Measurements from ENCODE around the gene SLCO3A1.

SLCO3A1 gene

DNA sequence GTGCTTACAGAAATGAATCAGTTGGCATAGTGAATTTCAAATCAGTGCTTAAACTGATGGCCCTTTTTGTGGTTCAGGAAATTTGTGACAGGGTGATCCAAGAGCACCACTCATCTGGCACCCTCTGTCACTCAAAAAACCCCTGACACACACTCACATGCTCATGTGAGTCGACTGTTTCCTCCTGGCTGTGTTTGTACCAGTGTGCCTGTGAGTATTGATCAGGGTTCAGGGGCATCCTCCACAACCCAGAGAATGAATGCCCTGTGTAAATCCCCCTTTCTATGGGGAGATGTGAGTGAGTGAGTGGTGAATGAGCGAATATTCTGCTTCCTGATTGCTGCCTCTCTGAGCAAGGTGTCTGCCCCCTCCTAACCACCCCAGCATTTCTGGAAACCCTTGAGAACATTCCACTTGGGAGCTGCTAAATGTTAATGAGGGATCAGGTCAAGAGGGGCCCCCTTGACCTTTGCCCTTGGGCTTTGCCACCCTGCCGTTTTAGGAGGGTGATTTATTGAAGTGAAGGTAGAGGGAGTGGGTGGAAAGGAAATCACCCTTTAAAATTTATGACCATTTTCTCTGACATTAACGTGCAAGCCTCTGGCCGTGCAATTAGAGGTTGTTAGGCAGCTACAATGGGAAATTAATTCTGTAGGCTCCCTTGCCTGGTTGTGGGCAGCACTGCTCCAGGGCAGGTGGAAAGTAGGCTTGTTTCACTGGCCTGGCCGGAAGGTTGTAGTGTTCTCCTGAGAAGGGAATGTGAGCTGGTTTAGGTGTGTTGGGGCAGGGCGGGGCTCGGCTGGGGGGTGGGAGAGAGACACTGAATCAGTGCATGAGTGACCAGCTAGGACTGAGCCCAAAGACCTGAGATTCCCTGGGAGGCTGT lies 87.2 kb downstream of the SLCO3A1 start:
- H3K9me3 Mint-ChIP-seq = no peaks in the 10 kb centered on the region
- peak overlapping the region; percentile 53 for H3K27ac Mint-ChIP-seq
- no peak overlapping the region for H3K4me3 Mint-ChIP-seq
- no peaks in the 10 kb centered on the region for H3K36me3 Mint-ChIP-seq (ENCODE audit: low read depth)
- no peaks in the 10 kb centered on the region for H3K27me3 Mint-ChIP-seq
- DNase-seq (no peak), ATAC-seq (peak; percentile 70)
- H3K4me1 Mint-ChIP-seq = peaks cover 30% of the 10 kb centered on the region

DNA sequence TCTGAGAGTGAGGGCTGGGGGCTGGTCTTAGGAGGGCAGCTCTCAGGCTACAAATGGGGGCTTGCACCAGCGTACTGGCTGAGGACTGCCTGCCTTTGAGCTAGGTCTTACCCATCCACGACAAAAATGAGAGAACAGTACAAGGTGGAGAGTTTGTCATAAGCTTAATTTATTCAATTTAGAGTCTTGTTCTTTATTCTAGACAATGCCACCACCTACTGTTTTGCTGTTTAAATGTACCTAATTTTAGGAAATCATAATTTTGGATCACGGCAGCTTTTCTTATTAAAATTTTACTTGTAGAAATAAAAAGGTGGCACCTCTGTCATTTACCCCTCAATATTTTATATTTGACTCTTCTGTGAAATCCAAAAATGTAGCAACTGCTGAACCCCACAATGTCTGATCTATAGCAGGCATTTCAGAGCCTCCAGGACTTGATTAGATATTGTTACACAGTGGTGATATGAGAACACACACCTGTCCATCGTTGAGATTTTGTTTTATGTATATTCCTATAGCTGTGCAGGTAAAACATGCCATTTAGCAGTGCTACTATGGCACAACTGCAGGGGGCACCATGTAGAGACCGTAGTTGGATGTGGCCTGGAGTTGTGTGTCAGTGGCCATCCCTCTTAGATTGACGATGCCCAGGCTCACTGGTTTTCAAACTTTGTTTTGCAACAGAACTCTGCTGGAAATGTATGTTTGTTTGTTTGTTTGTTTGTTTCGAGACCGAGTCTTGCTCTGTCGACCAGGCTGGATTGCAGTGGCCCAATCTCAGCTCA lies 88.6 kb downstream of the SLCO3A1 start:
- DNase-seq (no peak), ATAC-seq (no peak)
- Mint-ChIP-seq H3K36me3 (ENCODE audit: low read depth) (no peaks in the 10 kb centered on the region), H3K9me3 (no peaks in the 10 kb centered on the region), H3K4me1 (peaks cover 31% of the 10 kb centered on the region), H3K4me3 (no peak overlapping the region), H3K27ac (no peak overlapping the region), H3K27me3 (no peaks in the 10 kb centered on the region)

DNA sequence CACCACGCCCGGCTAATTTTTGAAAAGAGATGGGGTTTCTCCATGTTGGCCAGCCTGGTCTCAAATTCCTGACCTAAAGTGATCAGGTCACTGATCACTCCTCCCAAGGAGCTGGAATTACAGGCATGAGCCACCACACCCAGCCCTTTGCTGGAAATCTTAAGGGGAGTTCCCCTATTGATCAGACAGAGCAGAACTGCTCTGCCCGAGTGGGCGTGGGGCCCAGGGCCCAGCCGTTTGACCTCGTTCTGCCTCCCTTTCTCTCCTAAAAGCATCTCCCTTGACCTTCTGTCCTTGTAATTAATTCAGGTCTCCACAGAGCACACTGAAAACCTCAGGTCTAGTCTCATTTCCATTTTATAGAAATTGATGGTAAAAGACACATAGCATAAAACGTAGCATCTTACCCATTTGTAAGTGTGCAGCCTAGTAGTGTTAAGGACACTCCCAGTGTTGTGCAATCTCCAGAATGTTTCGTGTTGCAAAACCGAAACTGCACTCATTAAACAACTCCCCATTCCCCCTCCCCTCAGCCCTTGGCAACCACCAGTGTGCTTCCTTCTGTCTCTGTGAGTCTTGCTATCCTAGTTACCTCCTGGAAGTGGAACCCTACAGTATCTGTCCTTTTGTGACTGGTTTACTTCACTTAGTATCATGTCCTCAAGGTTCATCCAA lies 89.3 kb downstream of the SLCO3A1 start:
- no peaks in the 10 kb centered on the region for H3K9me3 Mint-ChIP-seq
- DNase-seq (no peak), ATAC-seq (peak; percentile 57)
- H3K27ac Mint-ChIP-seq = no peak overlapping the region
- H3K4me1 Mint-ChIP-seq = peaks cover 34% of the 10 kb centered on the region
- no peaks in the 10 kb centered on the region for H3K27me3 Mint-ChIP-seq
- no peaks in the 10 kb centered on the region for H3K36me3 Mint-ChIP-seq (ENCODE audit: low read depth)
- peak overlapping the region; percentile 19 for H3K4me3 Mint-ChIP-seq

DNA sequence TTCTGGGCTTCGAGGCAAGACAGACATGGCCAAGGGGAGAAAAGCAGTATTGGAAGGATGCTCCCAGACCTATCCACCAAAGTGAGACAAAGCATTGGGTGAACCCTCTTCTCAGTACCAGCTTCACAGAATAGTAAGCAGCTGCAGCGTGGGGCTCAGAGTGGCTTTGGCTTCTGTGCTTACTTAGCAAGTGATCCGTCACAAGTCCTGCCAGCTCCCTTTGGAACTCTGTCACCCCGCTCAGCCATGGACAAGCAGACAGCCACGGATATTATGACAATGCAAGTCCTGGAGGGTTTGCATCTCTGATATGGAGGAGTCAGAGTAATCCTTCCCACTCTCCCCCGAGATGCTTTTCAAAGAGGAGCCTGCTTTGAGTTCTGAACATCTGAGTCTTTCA lies 90.8 kb downstream of the SLCO3A1 start:
- Mint-ChIP-seq H3K27me3 (no peaks in the 10 kb centered on the region), H3K9me3 (no peaks in the 10 kb centered on the region), H3K36me3 (ENCODE audit: low read depth) (no peaks in the 10 kb centered on the region), H3K27ac (no peak overlapping the region), H3K4me3 (no peak overlapping the region), H3K4me1 (peaks cover 34% of the 10 kb centered on the region)
- DNase-seq (no peak), ATAC-seq (no peak)

DNA sequence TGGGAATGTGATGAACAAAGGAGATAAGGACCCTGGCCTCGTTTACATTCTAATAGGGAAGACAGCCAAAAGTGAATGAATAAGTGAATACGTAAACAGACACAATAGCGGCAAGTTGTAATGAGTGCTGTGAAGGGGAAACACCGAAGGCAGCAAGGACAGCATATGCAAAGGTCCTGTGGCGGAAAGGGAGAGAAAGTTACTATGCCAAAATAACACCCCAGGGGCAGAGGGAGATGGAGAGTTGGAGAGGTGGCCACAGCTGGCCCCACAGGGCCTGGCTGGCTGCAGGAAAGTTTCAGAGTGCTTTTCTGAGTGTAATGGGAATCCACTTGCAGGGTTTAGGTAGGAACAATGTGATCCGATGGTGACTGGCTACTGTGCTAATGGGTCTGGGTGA lies 91.9 kb downstream of the SLCO3A1 start:
- H3K9me3 Mint-ChIP-seq = no peaks in the 10 kb centered on the region
- no peaks in the 10 kb centered on the region for H3K27me3 Mint-ChIP-seq
- H3K27ac Mint-ChIP-seq = no peak overlapping the region
- peaks cover 32% of the 10 kb centered on the region for H3K4me1 Mint-ChIP-seq
- H3K4me3 Mint-ChIP-seq = no peak overlapping the region
- ATAC-seq (no peak), DNase-seq (no peak)
- no peaks in the 10 kb centered on the region for H3K36me3 Mint-ChIP-seq (ENCODE audit: low read depth)

DNA sequence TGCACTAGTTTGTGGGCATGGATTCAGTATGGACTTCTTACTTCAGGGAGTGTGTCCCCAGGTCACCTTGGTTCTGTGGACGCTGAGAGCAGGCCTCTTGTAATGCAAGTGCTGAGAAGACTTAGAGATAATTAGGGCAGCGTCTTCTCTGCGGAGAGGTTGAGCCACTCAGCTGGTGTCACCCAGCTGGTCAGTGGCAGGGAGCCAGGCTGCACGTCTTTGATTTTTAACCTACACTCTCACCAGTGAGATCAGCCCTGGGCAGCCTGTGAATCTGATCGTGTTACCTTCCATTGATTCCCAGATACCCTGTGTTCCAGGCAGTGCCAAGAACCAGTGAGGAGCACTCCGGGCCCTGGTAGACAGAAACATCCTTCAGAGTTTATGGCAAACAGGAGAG lies 92.6 kb downstream of the SLCO3A1 start:
- no peaks in the 10 kb centered on the region for H3K27me3 Mint-ChIP-seq
- DNase-seq = no peak
- ATAC-seq = no peak
- H3K36me3 Mint-ChIP-seq (ENCODE audit: low read depth) = no peaks in the 10 kb centered on the region
- H3K27ac Mint-ChIP-seq = no peak overlapping the region
- H3K4me1 Mint-ChIP-seq = peaks cover 29% of the 10 kb centered on the region
- H3K4me3 Mint-ChIP-seq = no peak overlapping the region
- H3K9me3 Mint-ChIP-seq = no peaks in the 10 kb centered on the region

DNA sequence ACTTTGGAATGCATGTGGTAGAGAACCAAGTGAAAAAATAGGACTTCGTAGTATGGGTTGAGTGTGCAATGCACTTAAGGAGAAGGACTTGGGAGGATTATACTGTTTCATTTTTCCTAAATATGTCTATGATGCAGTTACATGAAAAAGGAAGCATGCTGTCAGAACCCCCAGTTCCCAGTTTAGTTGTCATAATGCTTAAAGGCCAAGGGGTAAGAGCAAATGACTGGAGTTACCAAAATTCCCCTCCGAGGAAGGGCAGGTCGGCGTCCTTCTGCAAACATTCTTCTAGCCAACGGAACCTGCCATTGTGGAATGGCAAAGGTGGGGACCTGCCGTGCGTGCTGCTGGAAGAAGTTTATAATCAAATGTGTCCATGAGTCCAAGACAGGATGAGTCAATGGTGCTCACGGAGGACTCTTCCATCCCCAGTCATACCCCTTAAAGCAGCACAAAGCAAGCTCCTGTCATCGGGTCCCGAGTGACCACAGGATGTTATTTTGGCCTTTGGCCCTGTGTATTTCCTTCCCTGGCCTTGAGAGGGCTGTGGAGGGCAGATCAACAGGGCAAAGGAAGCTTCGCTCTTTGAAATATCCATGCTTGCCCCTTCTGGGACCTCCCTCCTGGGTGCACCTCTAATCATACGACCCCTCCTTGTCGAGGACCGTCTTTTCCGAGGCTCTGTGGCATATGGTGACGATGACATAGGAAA lies 93.2 kb downstream of the SLCO3A1 start:
- no peaks in the 10 kb centered on the region for H3K9me3 Mint-ChIP-seq
- ATAC-seq (no peak), DNase-seq (no peak)
- no peak overlapping the region for H3K4me3 Mint-ChIP-seq
- H3K4me1 Mint-ChIP-seq = peaks cover 28% of the 10 kb centered on the region
- no peaks in the 10 kb centered on the region for H3K36me3 Mint-ChIP-seq (ENCODE audit: low read depth)
- no peaks in the 10 kb centered on the region for H3K27me3 Mint-ChIP-seq
- H3K27ac Mint-ChIP-seq = no peak overlapping the region

DNA sequence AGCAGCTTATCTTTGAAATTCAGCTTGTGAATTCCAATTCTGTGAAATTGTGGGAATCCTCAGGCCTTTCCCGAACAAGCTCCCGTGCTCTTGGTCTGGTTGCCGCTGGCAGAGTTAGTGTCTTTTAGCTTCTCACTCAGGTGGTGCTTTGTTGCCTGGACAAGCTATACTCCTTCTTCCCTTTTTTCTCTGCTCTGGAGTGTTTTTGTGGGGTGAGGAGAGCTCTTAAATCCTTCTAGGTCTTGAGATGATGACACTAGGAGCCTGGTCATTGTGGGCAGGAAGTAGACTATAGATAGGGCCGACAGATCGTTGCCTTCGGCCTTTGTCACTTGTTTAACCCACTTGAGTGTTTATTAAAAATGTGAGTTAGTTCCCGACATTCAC lies 93.8 kb downstream of the SLCO3A1 start:
- no peaks in the 10 kb centered on the region for H3K27me3 Mint-ChIP-seq
- no peaks in the 10 kb centered on the region for H3K9me3 Mint-ChIP-seq
- peaks cover 27% of the 10 kb centered on the region for H3K4me1 Mint-ChIP-seq
- no peak for DNase-seq
- ATAC-seq = no peak
- H3K4me3 Mint-ChIP-seq = no peak overlapping the region
- no peak overlapping the region for H3K27ac Mint-ChIP-seq
- no peaks in the 10 kb centered on the region for H3K36me3 Mint-ChIP-seq (ENCODE audit: low read depth)

DNA sequence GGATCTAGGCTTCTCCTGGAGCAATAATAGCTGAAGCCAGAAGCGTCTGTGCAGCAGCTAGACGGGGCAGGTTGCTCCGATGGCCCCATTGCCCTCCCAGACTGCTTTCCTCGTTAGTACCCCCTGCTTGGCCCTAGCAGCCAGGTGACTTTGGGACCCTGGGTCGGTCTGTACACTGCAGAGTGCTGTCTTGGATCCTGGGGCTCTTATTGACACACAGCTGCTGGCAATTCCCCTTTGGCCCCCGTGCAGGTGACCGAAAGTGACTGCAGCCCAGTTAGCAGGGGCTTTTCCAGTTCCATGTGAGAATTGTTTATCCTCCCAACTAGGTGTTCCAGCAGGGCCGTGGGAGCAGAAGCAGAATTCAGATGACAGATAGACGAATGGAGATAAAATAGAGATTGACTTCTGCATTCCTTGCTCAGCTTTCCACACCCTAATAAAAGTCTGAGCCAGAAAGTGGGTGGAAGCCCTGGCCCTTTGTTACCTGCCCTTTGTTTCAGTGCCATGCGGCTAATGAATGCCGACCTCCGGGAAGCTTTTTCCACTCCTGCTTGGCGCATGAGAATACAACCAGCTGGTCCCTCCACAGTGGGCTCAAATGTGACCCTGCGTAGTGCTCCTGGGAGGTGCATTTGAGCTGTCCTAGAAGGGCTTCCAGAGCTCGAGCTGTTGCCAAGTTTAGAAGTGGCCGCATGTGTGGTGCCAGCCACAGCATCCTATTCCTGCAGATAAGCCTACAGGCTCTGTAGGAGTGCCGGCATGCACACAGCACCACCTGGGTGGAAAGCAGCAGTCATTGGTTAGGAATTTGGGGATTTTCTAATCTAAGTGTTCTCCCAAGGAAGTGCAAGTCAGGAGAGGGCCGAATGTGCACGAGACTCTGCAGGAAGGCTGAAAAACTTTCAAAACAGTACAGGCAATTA lies 94.4 kb downstream of the SLCO3A1 start:
- no peaks in the 10 kb centered on the region for H3K9me3 Mint-ChIP-seq
- DNase-seq = no peak
- H3K27ac Mint-ChIP-seq = no peak overlapping the region
- ATAC-seq = no peak
- no peak overlapping the region for H3K4me3 Mint-ChIP-seq
- no peaks in the 10 kb centered on the region for H3K36me3 Mint-ChIP-seq (ENCODE audit: low read depth)
- H3K27me3 Mint-ChIP-seq = no peaks in the 10 kb centered on the region
- peaks cover 26% of the 10 kb centered on the region for H3K4me1 Mint-ChIP-seq

DNA sequence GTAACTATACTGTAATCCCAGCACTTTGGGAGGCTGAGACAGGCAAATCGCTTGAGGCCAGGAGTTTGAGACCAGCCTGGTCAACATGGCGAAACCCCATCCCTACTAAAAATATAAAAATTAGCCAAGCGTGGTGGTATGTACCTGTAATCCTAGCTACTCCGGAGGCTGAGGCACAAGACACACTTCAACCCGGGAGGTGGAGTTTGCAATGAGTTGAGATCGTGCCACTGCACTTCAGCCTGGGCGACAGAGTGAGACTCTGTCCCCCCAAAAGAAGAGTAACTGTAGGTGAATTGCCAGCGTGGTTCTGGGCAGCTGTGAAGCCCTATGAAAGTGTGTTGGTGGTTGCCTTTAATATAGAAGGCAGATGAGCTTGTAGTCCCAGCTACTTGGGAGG lies 95.9 kb downstream of the SLCO3A1 start:
- Mint-ChIP-seq H3K36me3 (ENCODE audit: low read depth) (no peaks in the 10 kb centered on the region), H3K4me3 (no peak overlapping the region), H3K4me1 (peaks cover 28% of the 10 kb centered on the region), H3K27ac (no peak overlapping the region), H3K27me3 (no peaks in the 10 kb centered on the region), H3K9me3 (no peaks in the 10 kb centered on the region)
- ATAC-seq (no peak), DNase-seq (no peak)

DNA sequence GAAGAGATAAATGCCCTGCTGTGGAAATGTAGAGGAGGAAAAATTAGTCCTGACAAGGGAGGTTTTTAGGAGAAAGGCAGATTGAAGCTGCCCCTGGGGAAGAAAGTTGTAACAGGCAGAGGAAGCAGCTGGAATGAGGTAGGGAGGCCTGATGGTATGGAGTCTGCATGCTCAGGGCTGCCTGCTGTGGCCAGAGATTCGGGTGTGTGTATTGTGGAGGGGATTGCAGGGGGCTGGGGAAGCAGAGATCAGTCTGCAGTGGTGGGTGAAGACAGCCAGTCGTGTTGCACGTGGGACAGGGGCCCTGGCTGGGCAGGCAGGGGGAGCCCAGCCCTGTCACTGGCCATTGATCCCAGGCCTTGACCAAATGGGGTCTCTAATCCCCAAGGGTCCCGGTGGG lies 96.5 kb downstream of the SLCO3A1 start:
- ATAC-seq (no peak), DNase-seq (no peak)
- Mint-ChIP-seq H3K27ac (no peak overlapping the region), H3K4me3 (no peak overlapping the region), H3K27me3 (no peaks in the 10 kb centered on the region), H3K36me3 (ENCODE audit: low read depth) (no peaks in the 10 kb centered on the region), H3K9me3 (no peaks in the 10 kb centered on the region), H3K4me1 (peaks cover 33% of the 10 kb centered on the region)

DNA sequence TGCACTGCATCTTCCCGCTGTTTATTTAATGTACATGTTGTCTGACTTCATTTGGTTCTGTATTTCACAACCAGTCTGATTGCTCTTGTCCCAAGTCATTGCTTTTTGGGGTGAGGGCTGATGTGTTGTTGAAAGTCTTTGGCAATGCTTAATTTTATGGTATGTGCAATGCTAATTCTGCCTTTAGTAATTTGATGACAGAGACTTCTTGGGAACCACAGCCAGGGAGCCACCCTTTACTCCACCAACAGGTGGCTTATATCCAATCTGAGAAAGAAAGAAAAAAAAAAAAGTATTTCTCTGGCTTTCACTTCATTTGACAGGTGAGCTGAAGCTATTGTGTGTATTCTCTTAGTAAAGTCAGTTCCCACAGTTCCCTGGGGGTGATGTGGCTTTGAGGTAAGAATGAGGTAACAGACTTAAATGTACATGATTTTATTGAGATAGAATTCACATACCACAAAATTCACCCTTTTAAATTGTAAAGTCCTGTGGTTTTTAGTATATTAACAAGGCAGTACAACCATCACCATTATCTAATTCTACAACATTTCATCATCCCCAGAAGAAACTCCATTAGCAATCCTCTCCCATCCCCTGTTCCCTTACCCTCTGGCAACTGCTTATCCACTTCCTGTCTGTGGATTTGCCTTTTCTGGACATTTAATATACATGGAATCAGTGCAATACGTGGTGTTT lies 97.3 kb downstream of the SLCO3A1 start:
- Mint-ChIP-seq H3K27ac (no peak overlapping the region), H3K27me3 (no peaks in the 10 kb centered on the region), H3K9me3 (no peaks in the 10 kb centered on the region), H3K4me3 (no peak overlapping the region), H3K4me1 (peaks cover 35% of the 10 kb centered on the region), H3K36me3 (ENCODE audit: low read depth) (no peaks in the 10 kb centered on the region)
- ATAC-seq = no peak
- DNase-seq = no peak

DNA sequence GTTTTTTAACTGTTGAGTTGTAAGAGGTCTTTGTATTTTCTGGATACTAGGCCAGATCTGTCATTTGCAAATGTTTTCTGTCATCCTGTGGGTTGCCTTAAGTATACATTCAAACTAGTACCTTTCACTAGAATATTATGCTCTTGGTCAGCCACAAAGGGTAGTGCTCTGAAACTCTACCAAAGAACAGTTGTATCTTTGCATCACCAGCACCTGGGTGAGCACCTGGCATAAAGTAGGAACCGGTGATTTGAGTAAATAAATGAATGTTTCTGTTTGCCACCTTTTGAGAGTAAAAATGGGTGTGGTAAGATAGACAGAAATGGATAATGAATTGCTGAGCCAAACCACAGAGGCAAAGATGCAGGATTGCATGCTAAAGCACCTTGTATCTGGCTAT lies 98.7 kb downstream of the SLCO3A1 start:
- H3K4me1 Mint-ChIP-seq = peaks cover 35% of the 10 kb centered on the region
- H3K27ac Mint-ChIP-seq = no peak overlapping the region
- H3K4me3 Mint-ChIP-seq = no peak overlapping the region
- H3K36me3 Mint-ChIP-seq (ENCODE audit: low read depth) = no peaks in the 10 kb centered on the region
- H3K9me3 Mint-ChIP-seq = no peaks in the 10 kb centered on the region
- DNase-seq = no peak
- ATAC-seq = no peak
- no peaks in the 10 kb centered on the region for H3K27me3 Mint-ChIP-seq
